Ovary (tissue), 3 donors: ENCODE results near the gene ANOS1.

ENCODE experiments used
- EP300 ChIP-seq: sonication (generic); formaldehyde crosslinking; IDR thresholded peaks from one replicate; pipeline ENCODE4 v1.6.1; 2017; ENCODE audit warnings: antibody characterized with exemption
- POLR2A ChIP-seq: fragments of 450-650 bp; IDR thresholded peaks from one replicate; pipeline ENCODE4 v1.6.1; 2017; ENCODE audit warnings: antibody characterized with exemption, mild to moderate bottlenecking, moderate library complexity
- TF ChIP-seq, protein P1 (sequence below), 3 donors: fragments of 450-650 bp in 2 of 3; fragments of 200-600 bp in 1 of 3; IDR thresholded peaks; one replicate each; pipeline versions ENCODE4 v1.5.1 to v1.8.0; 2016 to 2022; ENCODE audit warnings: antibody characterized with exemption in 3 of 3, mild to moderate bottlenecking in 1 of 3
- donor health status: DM: no; HTN: no; CAD: no.

DNA sequence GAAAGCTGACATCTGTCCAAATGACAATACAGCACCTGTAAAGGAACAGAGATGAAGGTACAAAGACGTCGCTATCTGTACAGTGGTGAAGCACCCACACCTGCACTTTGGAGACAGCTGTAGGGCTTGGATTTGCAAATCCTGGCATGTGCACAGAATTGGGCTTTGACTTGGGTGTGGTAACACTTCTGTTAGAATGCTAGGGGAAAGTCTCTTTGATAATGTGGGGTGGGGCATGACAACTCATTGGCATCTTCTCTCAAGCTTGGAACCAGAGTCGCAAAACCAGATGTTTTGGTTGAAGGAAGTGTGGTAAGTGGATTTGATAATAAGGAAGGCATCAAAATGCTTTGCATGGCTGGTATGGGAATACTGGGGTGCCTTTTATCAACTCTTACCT lies 211.8 kb downstream of the ANOS1 start:
- TF ChIP-seq, protein P1, sequence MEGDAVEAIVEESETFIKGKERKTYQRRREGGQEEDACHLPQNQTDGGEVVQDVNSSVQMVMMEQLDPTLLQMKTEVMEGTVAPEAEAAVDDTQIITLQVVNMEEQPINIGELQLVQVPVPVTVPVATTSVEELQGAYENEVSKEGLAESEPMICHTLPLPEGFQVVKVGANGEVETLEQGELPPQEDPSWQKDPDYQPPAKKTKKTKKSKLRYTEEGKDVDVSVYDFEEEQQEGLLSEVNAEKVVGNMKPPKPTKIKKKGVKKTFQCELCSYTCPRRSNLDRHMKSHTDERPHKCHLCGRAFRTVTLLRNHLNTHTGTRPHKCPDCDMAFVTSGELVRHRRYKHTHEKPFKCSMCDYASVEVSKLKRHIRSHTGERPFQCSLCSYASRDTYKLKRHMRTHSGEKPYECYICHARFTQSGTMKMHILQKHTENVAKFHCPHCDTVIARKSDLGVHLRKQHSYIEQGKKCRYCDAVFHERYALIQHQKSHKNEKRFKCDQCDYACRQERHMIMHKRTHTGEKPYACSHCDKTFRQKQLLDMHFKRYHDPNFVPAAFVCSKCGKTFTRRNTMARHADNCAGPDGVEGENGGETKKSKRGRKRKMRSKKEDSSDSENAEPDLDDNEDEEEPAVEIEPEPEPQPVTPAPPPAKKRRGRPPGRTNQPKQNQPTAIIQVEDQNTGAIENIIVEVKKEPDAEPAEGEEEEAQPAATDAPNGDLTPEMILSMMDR (IDR thresholded peaks at IDR 0.05) = no peak
- TF ChIP-seq POLR2A (no peak), EP300 (no peak)
